K562 (cell line): ENCODE data around the gene IRF2. TPM values are rescaled to one million over a fixed set of nuclear protein-coding genes. Genes with fewer than 3 reads are reported as not detected.

Experiments
- ATAC-seq: fragments of 200-7000 bp; cut with Tn5 transposase; 3 replicates; pipeline ENCODE4 v1.9.1; 2020; ENCODE audit warnings: moderate library complexity
- BruUV-seq: library from RNA; stranded (reverse); fragments of 400-500 nt; replicated peaks from 2 replicates; lab custom pipeline; 2021; lab: Mats Ljungman, UMichigan
- CTCF ChIA-PET: fragments of 300-600 bp; formaldehyde crosslinking; extraction: SDS; loops from one replicate; lab custom pipeline; 2021; ENCODE audit warnings: low intra/inter-chr PET ratio; lab: Yijun Ruan, JAX
- POLR2A ChIA-PET: fragments of 300-600, 350-650 bp; sonication (Branson Sonifier 250); formaldehyde crosslinking; extraction: SDS; loops from one replicate; lab custom pipeline; 2021; ENCODE audit warnings: antibody characterized with exemption, inconsistent platforms; lab: Yijun Ruan, JAX
- DNase-seq, 4 experiments: peaks; one replicate each; pipeline versions ENCODE4 v3.0.0 to v3.0.0-alpha.2; 2011 to 2018; ENCODE audit warnings: low spot score in 3 of 4, mixed read lengths in 3 of 4; ENCODE audit errors: extremely low read depth in 1 of 4
- FAIRE-seq: peaks from 2 replicates; lab custom pipeline; 2011; peaks lifted over from hg19 to GRCh38; lab: Jason Lieb, UNC
- H2AFZ ChIP-seq: 2 replicates; pipeline ENCODE4 v1.6.0; 2011; ENCODE audit warnings: low read depth, low read length, control low read depth, inconsistent platforms
- H3K27ac ChIP-seq: fragments of 200-600 bp; 3 replicates; pipeline ENCODE4 v1.8.0; 2011; ENCODE audit warnings: low read depth, mild to moderate bottlenecking, control low read depth, inconsistent platforms, low read length, moderate library complexity, mixed read lengths; ENCODE audit errors: extremely low read depth
- H3K27me3 ChIP-seq, 2 experiments: fragments of 300-600 bp in 1 of 2; 2 replicates in 1 of 2; 3 replicates in 1 of 2; pipeline versions ENCODE4 v1.6.0 to v1.8.0; 2011; ENCODE audit warnings: inconsistent platforms in 2 of 2, low read length in 2 of 2, mild to moderate bottlenecking in 1 of 2, mixed read lengths in 1 of 2, moderate library complexity in 1 of 2; ENCODE audit not compliant: control insufficient read depth in 2 of 2, insufficient read depth in 2 of 2
- H3K36me3 ChIP-seq: fragments of 300-600 bp; 3 replicates; pipeline ENCODE4 v1.8.0; 2011; ENCODE audit warnings: mild to moderate bottlenecking, low read length, inconsistent platforms; ENCODE audit not compliant: control insufficient read depth, insufficient read depth
- H3K4me1 ChIP-seq, 2 experiments: fragments of 200-600 bp in 1 of 2; replicated peaks in 1 of 2; 2 replicates in 1 of 2; 3 replicates in 1 of 2; pipeline versions ENCODE4 v1.5.1 to v1.8.0; 2011; ENCODE audit warnings: inconsistent platforms in 2 of 2, low read length in 2 of 2, mild to moderate bottlenecking in 1 of 2, mixed read lengths in 1 of 2, moderate library complexity in 1 of 2; ENCODE audit not compliant: control insufficient read depth in 2 of 2, insufficient read depth in 2 of 2
- H3K4me2 ChIP-seq: 2 replicates; pipeline ENCODE4 v1.6.1; 2011; ENCODE audit warnings: low read length, control low read depth, inconsistent platforms, mixed read lengths; ENCODE audit not compliant: insufficient read depth
- H3K4me3 ChIP-seq: fragments of 200-600 bp; sonication (generic), shearing (Covaris generic); 2 replicates; pipeline ENCODE4 v1.5.1; 2016; ENCODE audit warnings: control low read depth, inconsistent platforms
- H3K79me2 ChIP-seq: fragments of 200-600 bp; 3 replicates; pipeline ENCODE4 v1.8.0; 2011; ENCODE audit warnings: low read length, inconsistent platforms; ENCODE audit not compliant: control insufficient read depth, insufficient read depth
- H3K9ac ChIP-seq, 2 experiments: 2 replicates each; pipeline versions ENCODE4 v1.6.0 to v1.6.1; 2011; ENCODE audit warnings: low read depth in 2 of 2, low read length in 2 of 2, control low read depth in 1 of 2, inconsistent platforms in 1 of 2, mild to moderate bottlenecking in 1 of 2, mixed read lengths in 1 of 2; ENCODE audit not compliant: insufficient read depth in 1 of 2
- H3K9me1 ChIP-seq: one replicate; pipeline ENCODE4 v1.6.0; 2011; ENCODE audit warnings: inconsistent platforms, mild to moderate bottlenecking, low read length, moderate library complexity; ENCODE audit not compliant: control insufficient read depth, insufficient read depth
- H3K9me3 ChIP-seq: replicated peaks from 2 replicates; pipeline ENCODE4 v1.5.1; 2011; ENCODE audit warnings: low read depth, low read length, inconsistent platforms; ENCODE audit not compliant: control insufficient read depth, insufficient read depth
- H4K20me1 ChIP-seq: replicated peaks from 2 replicates; pipeline ENCODE4 v1.6.1; 2011; ENCODE audit warnings: low read length, inconsistent platforms, mixed read lengths; ENCODE audit not compliant: control insufficient read depth, insufficient read depth
- ADNP ChIP-seq: fragments of 200-800 bp; sonication (Bioruptor generic); IDR thresholded peaks from 2 replicates; pipeline ENCODE4 v1.6.1; 2016; ENCODE audit warnings: missing genetic modification characterization, missing compliant biosample characterization
- NCOR1 ChIP-seq: fragments of 450-650 bp; IDR thresholded peaks from 2 replicates; pipeline ENCODE4 v1.6.1; 2016; ENCODE audit warnings: mild to moderate bottlenecking, moderate library complexity
- POU5F1 ChIP-seq: fragments of 150-350 bp; IDR thresholded peaks from 2 replicates; pipeline ENCODE4 v1.6.1; 2014; ENCODE audit warnings: borderline replicate concordance, low read length, low read depth, mild to moderate bottlenecking; ENCODE audit not compliant: partially characterized antibody
- ZNF407 ChIP-seq: fragments of 450-650 bp; IDR thresholded peaks from 2 replicates; pipeline ENCODE4 v1.6.1; 2016; ENCODE audit warnings: low read depth
- WGBS: fragments of 100-300 bp; shearing (Covaris generic); methylation state at CpG from one replicate; pipeline ENCODE4 v1.1.6; 2016; ENCODE audit warnings: low coverage, mixed read lengths; ENCODE audit not compliant: insufficient coverage; ENCODE audit errors: missing lambda C conversion rate; 5-methylcytosine and 5-hydroxymethylcytosine counted together
- in situ Hi-C: fragments of 300-500 bp; cut with MboI; formaldehyde crosslinking; loops from 4 replicates; pipeline ENCODE4 v1.15.0; 2018; ENCODE audit warnings: inconsistent platforms, mixed read lengths
- intact Hi-C: fragments of 100-400 bp; cut with micrococcal nuclease; formaldehyde crosslinking; loops from 2 replicates; pipeline ENCODE4 v1.14.2; 2022
- polyA plus RNA-seq, 8 experiments: library from polyadenylated mRNA; depleted of rRNA in 4 of 8; stranded (reverse) in 5 of 8; unstranded in 3 of 8; fragments of >200 nt; fragmentation: Nextera tagmentation in 2 of 8; fragmentation: Illumina TruSeq in 1 of 8; extraction: Ambion mirVana in 2 of 8; extraction: Trizol in 1 of 8; gene quantifications; 2 replicates each; pipeline versions ENCODE4 v1.2.1 to v1.2.3, GENCODE V29; 2011 to 2014; ENCODE audit warnings: inconsistent platforms in 1 of 8, missing spikeins in 1 of 8
- total RNA-seq, 7 experiments: library from RNA; depleted of rRNA in 6 of 7; stranded (reverse); fragments of >200 nt in 6 of 7; fragmentation: Illumina TruSeq in 2 of 7; extraction: Trizol in 2 of 7; gene quantifications; 2 replicates each; pipeline versions ENCODE4 v1.2.1 to v1.2.3, GENCODE V29; 2011 to 2021; ENCODE audit warnings: low replicate concordance in 1 of 7

The IRF2 gene
- total and polyA plus RNA-seq, 9 of the 15 experiments (the other 6 are each of a cell fraction or from before 2014, with no cell fraction given) = 7.1 to 17.1 (median 11.3) TPM

GRCh38 chr4:184392748-184393559 is 81.4 kb downstream of the IRF2 start:
- no peak for TF ChIP-seq POU5F1
- TF ChIP-seq ZNF407 = no peak
- TF ChIP-seq ADNP (tag) = no peak
- no peak for TF ChIP-seq NCOR1
- ChIA-PET POLR2A (interaction anchor here (0.6 kb wide), 1 partner anchor 36 kb away, joined by 3 read pairs; no protein-coding TSS in a partner anchor), CTCF (no interaction called here)
- DNase-seq = no peak
- ATAC-seq = no peak
- Histone ChIP-seq H3K4me1 (peaks cover 7 to 9% of the 10 kb centered on the region in 2 experiments), H3K79me2 (no peaks in the 10 kb centered on the region), H3K9me3 (no peaks in the 10 kb centered on the region), H3K4me2 (no peak overlapping the region), H3K27ac (no peak overlapping the region), H2AFZ (no peak overlapping the region), H3K36me3 (peaks cover 30% of the 10 kb centered on the region; the same call in 2 of the 3 replicates), H3K9me1 (no peaks in the 10 kb centered on the region), H3K4me3 (no peak overlapping the region), H4K20me1 (no peaks in the 10 kb centered on the region), H3K9ac (no peak overlapping the region), H3K27me3 (no peaks in the 10 kb centered on the region)
- FAIRE-seq = no peak
- WGBS = 76% methylated on average over 16 of the region's 17 CpGs
- in situ Hi-C loops = loop anchor here (5.0 kb wide), 1 partner anchor 86 kb away; no protein-coding TSS in a partner anchor
- intact Hi-C loops = no loop called here
- BruUV-seq = no TSS peak
